Pancreas (tissue), 10 donors: ENCODE measurements around the gene HSD17B4. TPM values are rescaled to one million over a fixed set of nuclear protein-coding genes. Genes with fewer than 3 reads are reported as not detected.

Experiments used
- ATAC-seq, 4 donors: fragments of 200-7000 bp; cut with Tn5 transposase; one replicate each; pipeline versions ENCODE4 v1.8.0 to v1.9.1; 2020; ENCODE audit warnings: mild to moderate bottlenecking in 4 of 4, moderate library complexity in 4 of 4
- DNase-seq, 6 donors: peaks; one replicate each; pipeline ENCODE4 v3.0.0-alpha.2; 2020
- FAIRE-seq: peaks from 2 replicates; lab custom pipeline; 2012; peaks lifted over from hg19 to GRCh38; lab: Jason Lieb, UNC
- H3K27ac ChIP-seq, 4 donors: fragments of 200-600 bp; sonication (generic); 1 replicate in 3 of 4; 2 replicates in 1 of 4; pipeline versions ENCODE4 v1.5.0 to v1.8.0; 2020
- H3K27me3 ChIP-seq, 4 donors: fragments of 200-600 bp; one replicate each; pipeline ENCODE4 v1.8.0; 2021
- H3K36me3 ChIP-seq, 3 donors: fragments of 200-600 bp; sonication (generic) in 1 of 3; one replicate each; pipeline versions ENCODE4 v1.5.0 to v1.8.0; 2020 to 2021
- H3K4me1 ChIP-seq, 3 donors: fragments of 200-600 bp; one replicate each; pipeline ENCODE4 v1.8.0; 2021
- H3K4me3 ChIP-seq, 4 donors: fragments of 200-600 bp; sonication (generic) in 2 of 4; one replicate each; pipeline versions ENCODE4 v1.5.0 to v1.8.0; 2020 to 2021
- H3K9me3 ChIP-seq, 4 donors: fragments of 200-600 bp; one replicate each; pipeline ENCODE4 v1.8.0; 2021
- WGBS, 2 donors: extraction: QIAGEN DNeasy Blood & Tissue Kit; methylation state at CpG; one replicate each; pipeline ENCODE4 v1.1.7; 2013; 5-methylcytosine and 5-hydroxymethylcytosine counted together
- intact Hi-C, 3 donors: fragments of 100-400 bp; cut with DNase I; formaldehyde crosslinking; loops; one replicate each; pipeline versions ENCODE4 v1.11.1 to v1.14.2; 2022
- polyA plus RNA-seq, 2 donors: library from polyadenylated mRNA; stranded (reverse); fragments of 200-250 nt; gene quantifications; one replicate each; pipeline ENCODE4 v1.2.3, GENCODE V29; 2013
- total RNA-seq, 6 donors: library from RNA; stranded (reverse); fragmentation: NEBNext Ultra II Directional in 4 of 6; extraction: Animal tissue kit (Norgen Biotek cat#: 25700) in 4 of 6; gene quantifications; one replicate each; pipeline versions ENCODE4 v1.2.1 to v1.2.4, GENCODE V29; 2021 to 2023
- TF ChIP-seq, protein P1 (sequence below), 4 donors: fragments of 200-600 bp; sonication (generic) in 3 of 4; IDR thresholded peaks; one replicate each; pipeline versions ENCODE4 v1.5.0 to v1.8.0; 2021; ENCODE audit warnings: antibody characterized with exemption in 4 of 4
- donor health status: healthy with polysubstance abuse.
- donor health status: DM: no; HTN: no; CAD: no; lungs with moderate emphysema.
- donor health status: DM: no; HTN: no; CAD: no.
- donor health status: control.
- donor health status: control.
- donor health status: Bipolar disorder and iron deficiency.
- donor health status: DM: yes; HTN: yes; CAD: no.
- donor health status: DM: no; HTN: no; CAD: no.
- donor health status: DM: no; HTN: no; CAD: no.
- donor health status: DM: yes; HTN: yes; CAD: no.

Gene HSD17B4
- total and polyA plus RNA-seq, 8 donors, result 120 to 152 (median 130) TPM

- WGBS, 2 donors, result 97% methylated on average over 4 of the region's 4 CpGs
- no peak for FAIRE-seq
- Histone ChIP-seq H3K4me1 (no peaks in the 10 kb centered on the region), H3K9me3 (no peaks in the 10 kb centered on the region), H3K36me3 (no peaks in the 10 kb centered on the region), H3K27me3 (no peaks in the 10 kb centered on the region), H3K4me3 (no peak overlapping the region), H3K27ac (no peak overlapping the region)
- TF ChIP-seq, protein P1, sequence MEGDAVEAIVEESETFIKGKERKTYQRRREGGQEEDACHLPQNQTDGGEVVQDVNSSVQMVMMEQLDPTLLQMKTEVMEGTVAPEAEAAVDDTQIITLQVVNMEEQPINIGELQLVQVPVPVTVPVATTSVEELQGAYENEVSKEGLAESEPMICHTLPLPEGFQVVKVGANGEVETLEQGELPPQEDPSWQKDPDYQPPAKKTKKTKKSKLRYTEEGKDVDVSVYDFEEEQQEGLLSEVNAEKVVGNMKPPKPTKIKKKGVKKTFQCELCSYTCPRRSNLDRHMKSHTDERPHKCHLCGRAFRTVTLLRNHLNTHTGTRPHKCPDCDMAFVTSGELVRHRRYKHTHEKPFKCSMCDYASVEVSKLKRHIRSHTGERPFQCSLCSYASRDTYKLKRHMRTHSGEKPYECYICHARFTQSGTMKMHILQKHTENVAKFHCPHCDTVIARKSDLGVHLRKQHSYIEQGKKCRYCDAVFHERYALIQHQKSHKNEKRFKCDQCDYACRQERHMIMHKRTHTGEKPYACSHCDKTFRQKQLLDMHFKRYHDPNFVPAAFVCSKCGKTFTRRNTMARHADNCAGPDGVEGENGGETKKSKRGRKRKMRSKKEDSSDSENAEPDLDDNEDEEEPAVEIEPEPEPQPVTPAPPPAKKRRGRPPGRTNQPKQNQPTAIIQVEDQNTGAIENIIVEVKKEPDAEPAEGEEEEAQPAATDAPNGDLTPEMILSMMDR (IDR thresholded peaks at IDR 0.05), result no peak
- intact Hi-C loops, result no loop called here
- ATAC-seq, result no peak
- DNase-seq, result no peak
These were observed 99.5 kb downstream of the HSD17B4 start for GRCh38 chr5:119551819-119552218.

- Histone ChIP-seq H3K36me3 (no peaks in the 10 kb centered on the region), H3K27ac (no peak overlapping the region), H3K9me3 (no peaks in the 10 kb centered on the region), H3K4me3 (no peak overlapping the region), H3K27me3 (no peaks in the 10 kb centered on the region), H3K4me1 (no peaks in the 10 kb centered on the region)
- no peak for DNase-seq
- no peak for FAIRE-seq
- ATAC-seq, result no peak
- 78 to 84% methylated on average over 2 of the region's 2 CpGs for WGBS, 2 donors
- TF ChIP-seq, protein P1 (IDR thresholded peaks at IDR 0.05), result no peak
- intact Hi-C loops, result no loop called here
These were observed 102.3 kb downstream of the HSD17B4 start for GRCh38 chr5:119554597-119554996.

DNA sequence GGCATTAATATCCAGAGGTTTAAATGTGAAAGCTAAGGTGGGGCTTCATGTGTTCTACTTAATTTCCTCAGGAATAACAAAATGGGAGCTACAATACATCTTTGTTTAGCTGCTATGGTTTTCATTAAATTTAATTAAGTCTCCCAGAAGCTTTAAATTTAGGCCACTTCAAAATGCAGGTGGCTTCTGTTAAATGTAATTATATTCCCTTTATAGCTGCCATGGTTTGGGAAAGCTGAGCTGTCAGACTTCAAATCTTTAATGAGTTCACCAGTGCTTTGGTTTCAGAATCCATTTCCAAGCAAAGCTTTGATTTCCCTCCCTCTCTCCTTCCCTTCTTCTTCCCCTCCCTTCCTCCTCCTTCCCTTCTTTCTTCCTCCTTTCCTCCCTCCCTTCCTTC lies 118.6 kb downstream of the HSD17B4 start:
- intact Hi-C loops, result no loop called here

GRCh38 chr5:119578937-119579336 lies 126.6 kb downstream of the HSD17B4 start:
- Histone ChIP-seq H3K27ac (no peak overlapping the region), H3K4me3 (no peak overlapping the region), H3K4me1 (no peaks in the 10 kb centered on the region), H3K9me3 (no peaks in the 10 kb centered on the region), H3K36me3 (no peaks in the 10 kb centered on the region), H3K27me3 (no peaks in the 10 kb centered on the region)
- ATAC-seq, result peak; percentile 72 to 88 (median 80)
- TF ChIP-seq, protein P1 (IDR thresholded peaks at IDR 0.05), result peak in 2 of 4 donors; percentile 23 to 29
- peak in 3 of 6 donors; percentile 16 to 45 (median 20) for DNase-seq
- 59 to 68% methylated on average over 3 of the region's 3 CpGs for WGBS, 2 donors
- no peak for FAIRE-seq
- intact Hi-C loops, result no loop called here

More for the DNA sequence above, 118.6 kb downstream of the HSD17B4 start:
- no peaks in the 10 kb centered on the region for H3K9me3 ChIP-seq
- H3K27ac ChIP-seq, result no peak overlapping the region
- no peaks in the 10 kb centered on the region for H3K4me1 ChIP-seq
- H3K27me3 ChIP-seq, result no peaks in the 10 kb centered on the region
- no peak for ATAC-seq
- TF ChIP-seq, protein P1 (IDR thresholded peaks at IDR 0.05), result no peak
- no peak overlapping the region for H3K4me3 ChIP-seq
- no peak for FAIRE-seq
- DNase-seq, result no peak
- no peaks in the 10 kb centered on the region for H3K36me3 ChIP-seq

- H3K27me3 ChIP-seq, result no peaks in the 10 kb centered on the region
- H3K4me3 ChIP-seq, result no peak overlapping the region
- intact Hi-C loops, result loop anchor here in 2 of 3 donors (10.0 kb wide), 2 partner anchors 152 to 162 kb away; no protein-coding TSS in a partner anchor
- no peaks in the 10 kb centered on the region for H3K36me3 ChIP-seq
- DNase-seq, result no peak
- 79 to 80% methylated on average over 1 of the region's 1 CpG for WGBS, 2 donors
- H3K9me3 ChIP-seq, result no peaks in the 10 kb centered on the region
- H3K4me1 ChIP-seq, result no peaks in the 10 kb centered on the region
- no peak for ATAC-seq
- TF ChIP-seq, protein P1 (IDR thresholded peaks at IDR 0.05), result no peak
- H3K27ac ChIP-seq, result no peak overlapping the region
- no peak for FAIRE-seq
These were observed 130.7 kb downstream of the HSD17B4 start for GRCh38 chr5:119582987-119583386.
